Measurements from ENCODE around the gene VAMP4.
"Not testable (repeated sequence)": the region's sequence is repeated elsewhere in the genome, so short reads cannot be mapped to it uniquely, and the experiment has no call there.

VAMP4 gene

DNA sequence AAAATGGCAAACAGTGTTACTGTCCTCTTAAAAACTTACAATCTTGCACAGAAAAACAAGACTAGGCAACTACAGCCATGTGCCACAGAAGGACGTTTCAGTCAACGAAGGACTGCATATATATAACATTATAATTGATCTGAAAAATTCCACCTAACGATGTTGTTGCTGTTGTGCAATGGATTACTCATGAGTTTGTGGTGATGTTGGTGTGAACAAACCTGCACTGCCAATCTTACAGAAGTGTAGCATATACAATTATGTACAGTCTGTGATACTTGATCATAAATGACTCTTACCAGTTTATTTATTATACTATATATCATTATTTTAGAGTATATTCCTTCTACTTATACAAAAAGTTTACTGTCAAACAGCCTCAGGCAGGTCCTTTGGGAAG lies 6.8 kb upstream of the VAMP4 start:
- DNase-seq: no peak

- DNase-seq: no peak
These were observed 3.1 kb upstream of the VAMP4 start for GRCh38 chr1:171744986-171745385.

DNA sequence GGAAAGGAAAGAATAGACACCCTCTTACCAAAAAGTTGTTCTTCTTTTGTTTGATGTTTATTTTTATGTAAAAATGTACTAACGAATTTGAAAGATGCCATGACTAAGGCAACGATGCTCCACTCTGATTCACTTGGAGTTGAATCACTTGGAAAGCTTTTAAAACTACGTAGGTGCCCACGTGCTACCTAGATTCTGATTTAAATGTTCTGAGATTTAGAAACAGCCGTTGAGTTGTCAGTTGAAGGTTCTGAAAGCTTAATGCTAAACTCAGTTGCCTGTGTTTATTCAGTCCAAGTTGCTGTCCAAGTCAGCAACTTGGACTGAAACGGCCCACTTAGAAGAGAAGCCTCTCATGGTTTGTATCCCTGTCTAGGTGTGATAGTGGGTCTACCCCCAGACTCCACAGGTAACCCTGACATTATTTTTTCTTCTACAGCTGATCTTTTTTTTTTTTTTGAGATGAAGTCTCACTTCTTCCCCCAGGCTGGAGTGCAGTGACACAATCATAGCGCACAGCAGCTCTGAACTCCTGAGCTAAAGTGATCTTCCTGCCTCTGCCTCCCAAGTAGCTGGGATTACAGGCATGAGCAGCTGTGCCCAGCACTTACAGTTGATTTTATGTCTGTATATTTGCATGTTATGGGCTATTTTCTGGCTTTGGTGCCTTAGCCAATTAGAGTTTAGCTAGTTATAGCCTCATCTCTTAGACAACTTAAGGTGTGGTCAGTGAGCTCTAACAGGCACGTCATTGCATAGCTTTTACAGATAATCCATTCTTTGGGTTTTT lies 1.4 kb upstream of the VAMP4 start:
- DNase-seq: no peak

DNA sequence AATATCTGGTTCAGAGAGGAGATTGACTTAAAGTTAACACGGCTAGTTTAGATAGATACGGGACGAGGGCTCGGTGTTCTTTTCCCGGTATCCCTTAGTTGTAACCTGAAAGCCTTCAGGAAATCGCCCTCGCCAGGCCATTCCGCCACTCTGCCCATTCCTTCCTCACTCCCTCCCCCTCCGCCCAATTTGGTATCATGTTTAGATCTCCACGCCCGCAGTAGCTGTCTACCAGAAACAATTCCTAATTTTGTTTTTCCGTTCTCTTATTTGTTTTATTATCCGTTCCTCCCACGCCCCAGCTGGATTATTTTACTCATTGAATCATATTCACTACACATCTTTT lies 685 bp upstream of the VAMP4 start:
- no peak for DNase-seq

DNA sequence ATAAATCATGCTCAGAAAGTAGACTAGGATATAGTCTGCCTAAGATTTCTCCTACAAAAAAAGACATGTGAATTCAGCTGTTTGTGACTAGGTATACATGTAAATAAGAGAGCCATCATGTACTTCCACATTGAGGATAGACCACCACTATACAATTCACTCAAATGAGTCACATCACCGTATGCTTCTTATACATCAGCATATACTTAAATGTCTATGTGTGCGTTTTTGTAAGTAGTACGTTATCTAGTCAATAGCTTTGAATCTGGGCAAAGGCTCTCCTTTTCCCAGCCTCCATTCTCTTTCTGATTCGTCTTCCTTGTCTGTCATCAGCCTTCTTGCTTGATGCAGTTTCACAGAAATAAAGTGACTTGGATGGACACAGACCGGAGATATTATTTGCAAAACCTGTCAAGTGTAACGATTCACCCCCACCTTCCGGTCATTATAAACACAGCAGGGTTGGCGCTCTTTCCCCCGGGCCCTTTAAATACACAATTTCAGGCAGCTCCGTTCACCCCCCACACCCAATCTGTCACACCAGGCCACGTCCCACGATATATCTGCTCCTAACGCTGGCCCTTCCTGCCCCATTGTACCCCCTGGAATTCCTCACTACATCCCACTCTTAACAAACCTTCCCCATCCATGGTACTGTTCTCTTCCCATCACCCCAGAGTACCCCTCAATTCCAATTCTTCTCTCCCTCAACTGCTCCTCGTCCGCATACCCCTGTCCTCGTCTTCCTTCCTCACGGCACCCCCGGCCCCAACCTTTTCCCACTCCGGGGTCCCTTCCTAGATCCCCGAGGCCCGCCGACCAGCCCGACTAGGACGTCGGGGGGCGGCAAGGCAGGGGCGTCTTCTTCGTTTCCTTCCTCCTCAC lies 636 bp downstream of the VAMP4 start:
- DNase-seq: peak; percentile 23 to 27

GRCh38 chr1:171740356-171740863 lies 1.5 kb downstream of the VAMP4 start:
- DNase-seq: no peak

GRCh38 chr1:171739656-171740055 lies 2.2 kb downstream of the VAMP4 start:
- DNase-seq: no peak

DNA sequence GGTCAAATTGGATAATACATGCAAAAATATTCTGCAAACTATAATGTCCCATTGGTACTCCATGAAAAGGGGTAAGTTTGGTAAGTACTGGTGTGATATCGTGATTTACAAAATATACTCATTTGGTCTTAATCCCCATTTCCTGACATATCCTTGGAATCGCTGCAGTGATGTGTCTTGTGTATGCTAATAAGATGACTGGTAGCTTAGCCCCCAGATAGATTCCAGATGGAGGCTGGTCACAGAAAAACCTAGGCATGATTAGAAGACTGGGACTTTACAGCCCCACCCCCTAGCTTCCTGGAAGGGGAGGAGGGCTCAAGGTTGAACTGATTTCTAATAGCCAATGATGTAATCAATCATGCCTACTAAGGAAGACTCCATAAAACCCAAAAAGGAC lies 3.0 kb downstream of the VAMP4 start:
- DNase-seq: no peak

GRCh38 chr1:171736196-171736595 lies 5.7 kb downstream of the VAMP4 start:
- DNase-seq: no peak

GRCh38 chr1:171730052-171730451 lies 11.8 kb downstream of the VAMP4 start:
- no peak for DNase-seq

DNA sequence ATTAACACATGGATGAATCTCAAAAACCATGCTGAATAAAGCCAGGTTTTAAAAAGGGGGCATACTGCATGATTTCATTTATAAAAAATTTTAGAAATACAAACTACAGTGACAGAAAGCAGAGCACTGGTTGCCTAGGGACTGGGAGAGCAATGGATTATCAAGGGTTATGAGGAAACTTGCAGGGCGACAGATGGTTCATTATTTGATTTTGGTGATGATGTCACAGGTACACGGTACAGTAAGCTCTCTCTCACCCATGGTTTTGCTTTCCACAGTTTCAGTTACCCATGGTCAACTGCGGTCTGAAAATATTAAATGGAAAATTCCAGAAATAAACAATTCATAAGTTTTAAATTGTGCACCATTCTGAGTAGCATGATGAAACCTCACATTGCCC lies 14.1 kb downstream of the VAMP4 start:
- DNase-seq: no peak

DNA sequence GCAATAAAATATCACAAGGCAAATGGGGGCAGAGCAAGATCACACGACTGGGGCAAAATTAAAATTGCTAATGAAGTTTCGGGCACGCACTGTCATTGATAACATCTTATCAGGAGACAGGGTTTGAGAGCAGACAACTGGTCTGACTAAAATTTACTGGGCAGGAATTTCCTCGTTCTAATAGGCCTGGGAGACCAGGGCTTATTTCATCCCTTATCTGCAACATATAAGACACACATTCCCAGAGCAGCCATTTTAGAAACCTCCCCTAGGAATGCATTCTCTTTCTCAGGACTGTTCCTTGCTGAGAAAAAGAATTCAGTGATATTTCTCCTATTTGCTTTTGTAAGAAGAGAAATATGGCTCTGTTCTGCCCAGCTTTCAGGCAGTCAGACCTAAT lies 18.7 kb downstream of the VAMP4 start:
- not testable (repeated sequence) for DNase-seq

GRCh38 chr1:171718848-171719247 lies 23.0 kb downstream of the VAMP4 start:
- DNase-seq: no peak

GRCh38 chr1:171718216-171718615 lies 23.6 kb downstream of the VAMP4 start:
- DNase-seq: no peak

DNA sequence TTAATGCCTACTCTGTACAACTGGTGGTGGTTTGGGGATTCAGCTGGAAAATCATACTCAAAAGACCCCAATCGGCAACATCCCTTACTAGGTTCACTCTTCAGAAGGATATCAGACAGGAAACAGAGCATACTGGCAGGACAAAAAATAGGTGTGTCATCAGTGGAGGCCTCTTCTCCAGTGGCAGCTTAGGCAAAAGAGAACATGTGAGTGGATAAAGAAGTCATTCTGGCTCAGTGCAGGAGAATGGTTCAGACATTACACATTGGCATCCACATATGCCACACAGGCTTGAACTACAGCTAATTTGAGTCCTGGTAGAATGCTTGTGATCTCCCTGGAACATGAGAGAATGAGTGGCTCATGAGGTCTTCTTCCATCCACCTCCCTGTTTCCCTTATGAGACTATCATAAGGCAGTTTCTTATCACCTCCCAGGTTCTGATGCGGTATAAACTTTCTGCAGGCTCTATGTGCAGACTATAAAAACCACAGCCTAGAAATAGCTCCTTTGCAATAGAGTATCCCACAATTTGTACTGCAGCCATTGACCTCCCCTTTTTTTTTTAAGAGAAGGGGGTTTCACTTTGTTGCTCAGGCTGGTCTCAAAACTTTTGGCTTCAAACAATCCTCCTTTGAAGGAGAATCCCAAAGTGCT lies 24.7 kb downstream of the VAMP4 start:
- no peak for DNase-seq

DNA sequence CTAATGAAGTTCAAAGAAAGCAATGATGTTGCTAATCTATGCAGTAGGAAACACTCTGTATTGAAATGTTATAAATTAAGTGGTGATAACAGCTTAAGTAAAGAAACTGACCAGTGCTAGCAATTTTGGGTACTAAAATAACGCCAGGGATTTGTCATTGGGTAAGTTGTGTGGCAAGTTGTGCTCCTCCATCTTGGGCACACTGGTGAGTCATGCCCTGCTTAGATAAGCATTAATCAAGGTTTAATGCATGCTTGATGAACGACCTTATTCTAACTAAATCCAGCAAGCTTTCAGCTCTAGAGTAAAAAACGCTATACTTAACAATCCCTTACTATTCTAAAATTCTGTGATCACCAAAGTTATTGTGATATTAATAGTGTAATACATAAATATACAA lies 25.2 kb downstream of the VAMP4 start:
- no peak for DNase-seq

DNA sequence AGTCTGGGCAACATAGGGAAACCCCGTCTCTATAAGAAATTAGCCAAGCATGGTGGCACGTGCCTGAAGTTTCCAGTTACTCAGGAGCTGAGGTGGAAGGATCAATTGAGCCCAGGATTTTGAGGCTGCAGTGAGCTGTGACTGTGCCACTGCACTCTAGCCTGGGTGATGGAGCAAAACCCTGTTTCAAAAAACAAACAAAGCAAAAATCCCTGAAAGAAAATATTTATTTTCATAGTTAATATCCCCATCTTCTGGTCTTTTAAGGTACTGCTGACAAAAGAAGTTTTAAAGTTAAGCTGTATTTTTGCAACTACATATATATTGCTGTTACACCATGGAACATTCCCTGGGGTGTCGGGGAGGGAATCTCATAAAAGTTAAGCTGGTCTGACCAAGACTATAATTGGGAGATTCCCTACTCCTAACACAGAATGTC lies 26.0 kb downstream of the VAMP4 start:
- no peak for DNase-seq

GRCh38 chr1:171712341-171712740 lies 29.5 kb downstream of the VAMP4 start:
- no peak for DNase-seq

DNA sequence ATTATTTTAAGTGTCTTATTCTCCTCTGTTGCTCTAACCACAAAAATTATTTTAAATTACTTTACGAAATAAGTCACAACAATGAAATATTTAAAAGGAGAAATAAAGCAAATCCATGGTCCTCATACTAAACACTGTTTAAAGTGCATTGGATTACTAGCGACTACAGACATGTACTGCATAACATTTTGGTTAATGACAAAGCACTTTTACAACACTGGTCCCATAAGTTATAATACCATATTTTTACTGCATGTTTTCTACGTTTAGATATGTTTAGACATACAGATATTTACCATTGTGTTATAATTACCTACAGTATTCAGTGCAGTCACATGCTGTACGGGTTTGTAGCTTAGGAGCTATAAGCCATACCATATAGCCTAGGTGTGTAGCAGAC lies 30.2 kb downstream of the VAMP4 start:
- no peak for DNase-seq

DNA sequence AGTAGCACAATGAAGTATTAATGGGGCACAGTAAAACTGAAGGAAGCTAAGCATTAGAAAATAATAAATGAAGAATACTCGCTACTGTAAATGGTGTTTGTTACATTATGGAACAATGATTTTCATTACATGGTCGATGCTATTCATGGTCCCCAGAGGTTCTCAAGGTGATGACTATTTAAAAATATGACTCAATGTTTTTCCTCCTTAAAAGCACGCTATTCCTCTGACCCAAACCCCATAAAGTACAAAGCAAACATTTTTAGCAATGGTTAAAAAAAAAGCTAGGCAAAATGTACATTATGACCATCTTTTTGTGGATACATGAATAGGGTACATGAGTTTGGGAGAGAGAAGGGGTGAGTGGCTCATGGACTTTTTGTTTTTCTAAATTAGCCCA lies 34.3 kb downstream of the VAMP4 start:
- DNase-seq: no peak

- DNase-seq: no peak
These were observed 39.3 kb downstream of the VAMP4 start for GRCh38 chr1:171702598-171702997.

- no peak for DNase-seq
These were observed 42.3 kb downstream of the VAMP4 start for GRCh38 chr1:171699531-171699930.

GRCh38 chr1:171695772-171696171 lies 46.1 kb downstream of the VAMP4 start:
- DNase-seq: not testable (repeated sequence)
